ENCODE data around the gene ELMOD3. TPM values are rescaled to one million over a fixed set of nuclear protein-coding genes. Genes with fewer than 3 reads are reported as not detected.

ELMOD3 gene
- total and polyA plus RNA-seq, 9 of the 15 experiments (the other 6 are each of a cell fraction or from before 2014, with no cell fraction given): 2.7 to 18.7 (median 11.6) TPM

GRCh38 chr2:85327822-85328617 is 26.5 kb upstream of the ELMOD3 start, which contains the start of gene TGOLN2 (continued):
- TF ChIP-seq BACH1 (tag; IDR thresholded peaks at IDR 0.05): no peak
- TF ChIP-seq, protein P1, sequence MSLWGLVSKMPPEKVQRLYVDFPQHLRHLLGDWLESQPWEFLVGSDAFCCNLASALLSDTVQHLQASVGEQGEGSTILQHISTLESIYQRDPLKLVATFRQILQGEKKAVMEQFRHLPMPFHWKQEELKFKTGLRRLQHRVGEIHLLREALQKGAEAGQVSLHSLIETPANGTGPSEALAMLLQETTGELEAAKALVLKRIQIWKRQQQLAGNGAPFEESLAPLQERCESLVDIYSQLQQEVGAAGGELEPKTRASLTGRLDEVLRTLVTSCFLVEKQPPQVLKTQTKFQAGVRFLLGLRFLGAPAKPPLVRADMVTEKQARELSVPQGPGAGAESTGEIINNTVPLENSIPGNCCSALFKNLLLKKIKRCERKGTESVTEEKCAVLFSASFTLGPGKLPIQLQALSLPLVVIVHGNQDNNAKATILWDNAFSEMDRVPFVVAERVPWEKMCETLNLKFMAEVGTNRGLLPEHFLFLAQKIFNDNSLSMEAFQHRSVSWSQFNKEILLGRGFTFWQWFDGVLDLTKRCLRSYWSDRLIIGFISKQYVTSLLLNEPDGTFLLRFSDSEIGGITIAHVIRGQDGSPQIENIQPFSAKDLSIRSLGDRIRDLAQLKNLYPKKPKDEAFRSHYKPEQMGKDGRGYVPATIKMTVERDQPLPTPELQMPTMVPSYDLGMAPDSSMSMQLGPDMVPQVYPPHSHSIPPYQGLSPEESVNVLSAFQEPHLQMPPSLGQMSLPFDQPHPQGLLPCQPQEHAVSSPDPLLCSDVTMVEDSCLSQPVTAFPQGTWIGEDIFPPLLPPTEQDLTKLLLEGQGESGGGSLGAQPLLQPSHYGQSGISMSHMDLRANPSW (CRISPR knock-in tag; IDR thresholded peaks at IDR 0.05): no peak
- no peak for TF ChIP-seq HNRNPL (IDR thresholded peaks at IDR 0.05; ENCODE audit: low read depth, low read length)
- peak; percentile 76 for TF ChIP-seq PHF20 (IDR thresholded peaks at IDR 0.05; ENCODE audit: partially characterized antibody)
- no peak for TF ChIP-seq IFI16 (CRISPR knock-in tag; IDR thresholded peaks at IDR 0.05)
- TF ChIP-seq CBX1 (IDR thresholded peaks at IDR 0.05; ENCODE audit: low read depth): 0 out of 2 replicates have a peak, but pooled peaks have one; percentile 83
- TF ChIP-seq CCAR2 (IDR thresholded peaks at IDR 0.05; ENCODE audit: low read depth, low read length): no peak
- TF ChIP-seq HMG20B (CRISPR knock-in tag; IDR thresholded peaks at IDR 0.05): no peak
- TF ChIP-seq JUN (IDR thresholded peaks at IDR 0.05; ENCODE audit: borderline replicate concordance, low read depth, low read length): peak; percentile 43; the same call in 1 of the 2 replicates
- peak; percentile 87 for TF ChIP-seq JUN (CRISPR knock-in tag; IDR thresholded peaks at IDR 0.05; ENCODE audit: borderline replicate concordance)
- no peak for TF ChIP-seq MLX (CRISPR knock-in tag; conservative IDR thresholded peaks at IDR 0.05)
- no peak for TF ChIP-seq TCF7L2 (IDR thresholded peaks at IDR 0.05; ENCODE audit: low read depth, low read length)
- TF ChIP-seq MTA3 (IDR thresholded peaks at IDR 0.05; ENCODE audit: borderline replicate concordance): peak; percentile 89; the same call in 1 of the 2 replicates
- TF ChIP-seq MTA2 (IDR thresholded peaks at IDR 0.05; ENCODE audit: low read depth): no peak
- peak; percentile 56 for TF ChIP-seq ARID1B (IDR thresholded peaks at IDR 0.05)
- TF ChIP-seq, protein P2, sequence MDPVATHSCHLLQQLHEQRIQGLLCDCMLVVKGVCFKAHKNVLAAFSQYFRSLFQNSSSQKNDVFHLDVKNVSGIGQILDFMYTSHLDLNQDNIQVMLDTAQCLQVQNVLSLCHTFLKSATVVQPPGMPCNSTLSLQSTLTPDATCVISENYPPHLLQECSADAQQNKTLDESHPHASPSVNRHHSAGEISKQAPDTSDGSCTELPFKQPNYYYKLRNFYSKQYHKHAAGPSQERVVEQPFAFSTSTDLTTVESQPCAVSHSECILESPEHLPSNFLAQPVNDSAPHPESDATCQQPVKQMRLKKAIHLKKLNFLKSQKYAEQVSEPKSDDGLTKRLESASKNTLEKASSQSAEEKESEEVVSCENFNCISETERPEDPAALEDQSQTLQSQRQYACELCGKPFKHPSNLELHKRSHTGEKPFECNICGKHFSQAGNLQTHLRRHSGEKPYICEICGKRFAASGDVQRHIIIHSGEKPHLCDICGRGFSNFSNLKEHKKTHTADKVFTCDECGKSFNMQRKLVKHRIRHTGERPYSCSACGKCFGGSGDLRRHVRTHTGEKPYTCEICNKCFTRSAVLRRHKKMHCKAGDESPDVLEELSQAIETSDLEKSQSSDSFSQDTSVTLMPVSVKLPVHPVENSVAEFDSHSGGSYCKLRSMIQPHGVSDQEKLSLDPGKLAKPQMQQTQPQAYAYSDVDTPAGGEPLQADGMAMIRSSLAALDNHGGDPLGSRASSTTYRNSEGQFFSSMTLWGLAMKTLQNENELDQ (CRISPR knock-in tag; IDR thresholded peaks at IDR 0.05; ENCODE audit: borderline replicate concordance): no peak
- no peak; the same call in none of the 2 replicates for TF ChIP-seq HMGXB4 (CRISPR knock-in tag; IDR thresholded peaks at IDR 0.05)
- peak; percentile 74; the same call in 1 of the 2 replicates for TF ChIP-seq CREB1 (IDR thresholded peaks at IDR 0.05)
- peak; percentile 65; the same call in 1 of the 2 replicates for TF ChIP-seq CREB1 (CRISPR knock-in tag; IDR thresholded peaks at IDR 0.05)

Data from K562 (cell line).